PFSK-1 (cell line): ENCODE results near the gene PACSIN1.

Experiments
- FOXP2 ChIP-seq: optimal IDR thresholded peaks from 2 replicates; pipeline ENCODE3; 2011; ENCODE audit warnings: borderline replicate concordance, control low read depth, inconsistent platforms; ENCODE audit not compliant: insufficient read depth; ENCODE audit errors: extremely low read length, extremely low read depth
- POLR2AphosphoS5 ChIP-seq: IDR thresholded peaks from 2 replicates; pipeline ENCODE4 v1.6.1; 2012; ENCODE audit warnings: low read depth, mild to moderate bottlenecking, control low read depth, low read length, moderate library complexity
- SIN3A ChIP-seq: IDR thresholded peaks from 2 replicates; pipeline ENCODE4 v1.6.1; 2012; ENCODE audit warnings: mild to moderate bottlenecking, low read length, moderate library complexity, borderline replicate concordance; ENCODE audit not compliant: insufficient read depth
- TF ChIP-seq, protein P1 (sequence below), 2 experiments: IDR thresholded peaks; 2 replicates each; pipeline versions ENCODE4 v1.6.1 to v1.8.0; 2011 to 2012; ENCODE audit warnings: low read depth in 2 of 2, low read length in 2 of 2, control low read depth in 1 of 2, inconsistent platforms in 1 of 2, mild to moderate bottlenecking in 1 of 2, moderate library complexity in 1 of 2; ENCODE audit not compliant: insufficient read depth in 1 of 2

DNA sequence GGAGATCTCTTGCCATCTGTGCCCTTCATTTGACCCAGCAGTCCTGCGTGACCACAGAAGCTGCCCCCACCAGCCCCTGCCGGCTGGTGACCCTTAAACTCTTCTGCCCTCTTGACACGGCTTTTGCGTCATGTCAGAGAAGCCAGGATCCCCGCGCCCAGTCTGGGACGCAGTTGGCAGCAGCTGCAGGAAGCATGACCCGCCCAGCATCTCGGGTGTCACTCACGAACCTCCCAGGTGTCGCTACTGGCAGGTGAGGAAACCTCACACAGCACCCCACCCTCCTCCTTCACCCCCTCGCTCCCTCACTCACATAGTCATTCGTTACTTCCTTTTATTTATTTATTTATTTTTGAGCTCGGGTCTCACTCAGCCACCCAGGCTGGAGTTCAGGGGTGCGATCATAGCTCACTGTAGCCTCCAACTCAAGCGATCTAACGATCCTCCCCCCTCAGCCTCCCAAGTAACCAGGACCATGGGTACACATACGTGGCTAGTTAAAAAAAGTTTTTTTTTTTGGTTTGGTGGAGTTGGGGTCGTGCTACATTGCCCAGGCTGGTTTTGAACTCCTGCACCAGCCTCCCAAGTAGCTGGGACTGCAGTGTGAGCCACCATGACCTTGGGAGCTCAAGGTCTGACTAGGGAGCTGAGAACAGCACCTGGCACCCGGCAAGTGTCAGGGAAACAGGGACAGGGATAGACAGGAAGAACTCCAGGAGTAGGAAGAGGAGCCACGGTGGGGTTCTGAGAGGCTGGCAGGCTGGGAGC, 104.4 kb downstream of the PACSIN1 start:
- no peak for TF ChIP-seq POLR2AphosphoS5
- no peak for TF ChIP-seq SIN3A
- no peak for TF ChIP-seq FOXP2
- TF ChIP-seq, protein P1, sequence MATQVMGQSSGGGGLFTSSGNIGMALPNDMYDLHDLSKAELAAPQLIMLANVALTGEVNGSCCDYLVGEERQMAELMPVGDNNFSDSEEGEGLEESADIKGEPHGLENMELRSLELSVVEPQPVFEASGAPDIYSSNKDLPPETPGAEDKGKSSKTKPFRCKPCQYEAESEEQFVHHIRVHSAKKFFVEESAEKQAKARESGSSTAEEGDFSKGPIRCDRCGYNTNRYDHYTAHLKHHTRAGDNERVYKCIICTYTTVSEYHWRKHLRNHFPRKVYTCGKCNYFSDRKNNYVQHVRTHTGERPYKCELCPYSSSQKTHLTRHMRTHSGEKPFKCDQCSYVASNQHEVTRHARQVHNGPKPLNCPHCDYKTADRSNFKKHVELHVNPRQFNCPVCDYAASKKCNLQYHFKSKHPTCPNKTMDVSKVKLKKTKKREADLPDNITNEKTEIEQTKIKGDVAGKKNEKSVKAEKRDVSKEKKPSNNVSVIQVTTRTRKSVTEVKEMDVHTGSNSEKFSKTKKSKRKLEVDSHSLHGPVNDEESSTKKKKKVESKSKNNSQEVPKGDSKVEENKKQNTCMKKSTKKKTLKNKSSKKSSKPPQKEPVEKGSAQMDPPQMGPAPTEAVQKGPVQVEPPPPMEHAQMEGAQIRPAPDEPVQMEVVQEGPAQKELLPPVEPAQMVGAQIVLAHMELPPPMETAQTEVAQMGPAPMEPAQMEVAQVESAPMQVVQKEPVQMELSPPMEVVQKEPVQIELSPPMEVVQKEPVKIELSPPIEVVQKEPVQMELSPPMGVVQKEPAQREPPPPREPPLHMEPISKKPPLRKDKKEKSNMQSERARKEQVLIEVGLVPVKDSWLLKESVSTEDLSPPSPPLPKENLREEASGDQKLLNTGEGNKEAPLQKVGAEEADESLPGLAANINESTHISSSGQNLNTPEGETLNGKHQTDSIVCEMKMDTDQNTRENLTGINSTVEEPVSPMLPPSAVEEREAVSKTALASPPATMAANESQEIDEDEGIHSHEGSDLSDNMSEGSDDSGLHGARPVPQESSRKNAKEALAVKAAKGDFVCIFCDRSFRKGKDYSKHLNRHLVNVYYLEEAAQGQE (IDR thresholded peaks at IDR 0.05; ENCODE audit: insufficient read depth in 1 of 2, low read depth in 2 of 2, low read length in 2 of 2) = no peak
